Uterus (tissue), 2 donors: ENCODE data around the gene GMPPB.

Source experiments
- POLR2A ChIP-seq, 2 donors: fragments of 450-650 bp; IDR thresholded peaks; one replicate each; pipeline ENCODE4 v1.6.1; 2016; ENCODE audit warnings: antibody characterized with exemption in 2 of 2, mild to moderate bottlenecking in 1 of 2, moderate library complexity in 1 of 2
- TF ChIP-seq, protein P1 (sequence below), 4 experiments: fragments of 200-600 bp in 2 of 4; fragments of 450-650 bp in 2 of 4; sonication (generic) in 2 of 4; IDR thresholded peaks; one replicate each; pipeline ENCODE4 v1.5.1; 2016 to 2019; ENCODE audit warnings: antibody characterized with exemption in 4 of 4, mild to moderate bottlenecking in 2 of 4, moderate library complexity in 1 of 4

DNA sequence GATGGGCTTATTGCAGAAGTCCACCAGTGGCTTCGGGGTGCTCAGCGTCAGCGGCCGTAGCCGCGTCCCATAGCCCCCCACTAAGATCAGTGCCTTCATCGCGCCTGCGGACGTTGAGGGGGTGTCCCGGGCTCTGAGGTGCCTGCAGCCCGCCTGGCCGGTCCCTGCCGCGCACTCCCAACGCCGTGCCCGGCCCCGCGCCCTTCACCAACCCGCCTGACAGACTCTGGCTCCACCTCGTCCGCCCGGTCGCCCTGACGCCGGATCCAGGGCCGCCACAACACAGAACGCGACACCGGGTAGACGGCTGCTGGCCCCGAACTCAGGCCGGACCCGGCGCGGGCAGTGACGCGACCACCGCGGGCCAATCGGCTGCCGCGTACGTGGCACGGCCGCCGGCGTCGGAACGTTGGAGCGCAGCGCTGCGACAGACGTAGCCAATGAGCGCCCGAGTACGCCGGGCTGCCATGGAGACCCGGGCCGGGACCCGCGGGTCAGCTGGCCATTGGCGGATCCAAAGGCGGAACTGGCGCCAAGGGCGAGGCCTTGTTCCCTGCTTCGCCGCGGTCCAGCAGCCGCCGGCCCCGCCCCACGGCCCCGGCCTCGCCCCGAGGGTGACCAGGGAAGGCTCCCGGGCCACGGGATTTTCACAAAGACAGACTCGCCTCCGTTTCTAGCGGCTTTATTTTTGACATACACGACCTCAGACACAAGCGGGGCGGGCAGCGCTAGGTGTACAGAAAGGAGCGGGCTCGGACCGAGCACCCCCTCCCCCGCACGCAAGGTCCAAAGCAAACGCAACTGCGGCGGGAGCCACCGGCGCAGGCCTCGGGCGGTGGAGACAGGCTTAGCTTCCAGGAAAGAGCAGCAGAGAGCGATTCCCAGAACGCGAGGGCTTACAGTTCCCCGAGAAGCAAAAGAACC is at the start of gene GMPPB:
- TF ChIP-seq, protein P1, sequence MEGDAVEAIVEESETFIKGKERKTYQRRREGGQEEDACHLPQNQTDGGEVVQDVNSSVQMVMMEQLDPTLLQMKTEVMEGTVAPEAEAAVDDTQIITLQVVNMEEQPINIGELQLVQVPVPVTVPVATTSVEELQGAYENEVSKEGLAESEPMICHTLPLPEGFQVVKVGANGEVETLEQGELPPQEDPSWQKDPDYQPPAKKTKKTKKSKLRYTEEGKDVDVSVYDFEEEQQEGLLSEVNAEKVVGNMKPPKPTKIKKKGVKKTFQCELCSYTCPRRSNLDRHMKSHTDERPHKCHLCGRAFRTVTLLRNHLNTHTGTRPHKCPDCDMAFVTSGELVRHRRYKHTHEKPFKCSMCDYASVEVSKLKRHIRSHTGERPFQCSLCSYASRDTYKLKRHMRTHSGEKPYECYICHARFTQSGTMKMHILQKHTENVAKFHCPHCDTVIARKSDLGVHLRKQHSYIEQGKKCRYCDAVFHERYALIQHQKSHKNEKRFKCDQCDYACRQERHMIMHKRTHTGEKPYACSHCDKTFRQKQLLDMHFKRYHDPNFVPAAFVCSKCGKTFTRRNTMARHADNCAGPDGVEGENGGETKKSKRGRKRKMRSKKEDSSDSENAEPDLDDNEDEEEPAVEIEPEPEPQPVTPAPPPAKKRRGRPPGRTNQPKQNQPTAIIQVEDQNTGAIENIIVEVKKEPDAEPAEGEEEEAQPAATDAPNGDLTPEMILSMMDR (IDR thresholded peaks at IDR 0.05) = peak in 1 of 4 experiments; percentile 2
- TF ChIP-seq POLR2A (IDR thresholded peaks at IDR 0.05) = peak; percentile 47 to 82
